H1 (cell line): ENCODE data around the gene TP53BP1.
"Not testable (repeated sequence)": the region's sequence is repeated elsewhere in the genome, so short reads cannot be mapped to it uniquely, and the experiment has no call there.

Source experiments
- EZH2 ChIP-seq: fragments of 200-600 bp; sonication (generic); IDR thresholded peaks from 2 replicates; pipeline ENCODE4 v1.7.1; 2012; ENCODE audit warnings: low read depth, mild to moderate bottlenecking, moderate library complexity, low read length, inconsistent platforms; ENCODE audit not compliant: severe bottlenecking
- GABPA ChIP-seq: IDR thresholded peaks from 2 replicates; pipeline ENCODE4 v1.6.1; 2011; ENCODE audit warnings: mild to moderate bottlenecking, low read length, moderate library complexity, borderline replicate concordance; ENCODE audit not compliant: insufficient read depth
- KDM1A ChIP-seq: fragments of 200-600, 300-600 bp; sonication (generic); IDR thresholded peaks from 2 replicates; pipeline ENCODE4 v1.7.1; 2016; ENCODE audit warnings: mild to moderate bottlenecking, low read length, borderline replicate concordance
- PHF8 ChIP-seq: fragments of 200-600 bp; sonication (generic); conservative IDR thresholded peaks from 2 replicates; pipeline ENCODE4 v1.7.1; 2012; ENCODE audit warnings: low read depth, mild to moderate bottlenecking, inconsistent platforms, low read length, moderate library complexity
- POLR2AphosphoS5 ChIP-seq: IDR thresholded peaks from 2 replicates; pipeline ENCODE4 v1.6.1; 2011; ENCODE audit warnings: low read depth, low read length
- SP1 ChIP-seq: IDR thresholded peaks from 2 replicates; pipeline ENCODE4 v1.6.1; 2011; ENCODE audit warnings: low read depth, low read length
- TF ChIP-seq, protein P1 (sequence below), 3 experiments: IDR thresholded peaks; 1 replicate in 2 of 3; 2 replicates in 1 of 3; pipeline versions ENCODE4 v1.5.1 to v1.6.1; 2011; ENCODE audit warnings: low read length in 3 of 3, mild to moderate bottlenecking in 3 of 3, inconsistent platforms in 2 of 3, low read depth in 1 of 3, moderate library complexity in 1 of 3; ENCODE audit not compliant: insufficient read depth in 1 of 3; ENCODE audit errors: control extremely low read depth in 1 of 3

GRCh38 chr15:43393592-43393991 is 99.4 kb downstream of the TP53BP1 start:
- TF ChIP-seq, protein P1, sequence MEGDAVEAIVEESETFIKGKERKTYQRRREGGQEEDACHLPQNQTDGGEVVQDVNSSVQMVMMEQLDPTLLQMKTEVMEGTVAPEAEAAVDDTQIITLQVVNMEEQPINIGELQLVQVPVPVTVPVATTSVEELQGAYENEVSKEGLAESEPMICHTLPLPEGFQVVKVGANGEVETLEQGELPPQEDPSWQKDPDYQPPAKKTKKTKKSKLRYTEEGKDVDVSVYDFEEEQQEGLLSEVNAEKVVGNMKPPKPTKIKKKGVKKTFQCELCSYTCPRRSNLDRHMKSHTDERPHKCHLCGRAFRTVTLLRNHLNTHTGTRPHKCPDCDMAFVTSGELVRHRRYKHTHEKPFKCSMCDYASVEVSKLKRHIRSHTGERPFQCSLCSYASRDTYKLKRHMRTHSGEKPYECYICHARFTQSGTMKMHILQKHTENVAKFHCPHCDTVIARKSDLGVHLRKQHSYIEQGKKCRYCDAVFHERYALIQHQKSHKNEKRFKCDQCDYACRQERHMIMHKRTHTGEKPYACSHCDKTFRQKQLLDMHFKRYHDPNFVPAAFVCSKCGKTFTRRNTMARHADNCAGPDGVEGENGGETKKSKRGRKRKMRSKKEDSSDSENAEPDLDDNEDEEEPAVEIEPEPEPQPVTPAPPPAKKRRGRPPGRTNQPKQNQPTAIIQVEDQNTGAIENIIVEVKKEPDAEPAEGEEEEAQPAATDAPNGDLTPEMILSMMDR (IDR thresholded peaks at IDR 0.05; ENCODE audit: control extremely low read depth in 1 of 3, insufficient read depth in 1 of 3, low read depth in 1 of 3, low read length in 3 of 3) = not testable (repeated sequence)
- not testable (repeated sequence) for TF ChIP-seq GABPA, KDM1A, SP1, POLR2AphosphoS5, EZH2, PHF8
